Activated naive CD4-positive, alpha-beta T cell (primary cell): ENCODE results near the gene GIGYF1.
"Not testable (repeated sequence)": the region's sequence is repeated elsewhere in the genome, so short reads cannot be mapped to it uniquely, and the experiment has no call there.

Source experiments
- DNase-seq, 4 experiments: peaks; one replicate each; lab custom pipeline; 2025; lab: John Stamatoyannopoulos, UW

GIGYF1 gene, protein sequence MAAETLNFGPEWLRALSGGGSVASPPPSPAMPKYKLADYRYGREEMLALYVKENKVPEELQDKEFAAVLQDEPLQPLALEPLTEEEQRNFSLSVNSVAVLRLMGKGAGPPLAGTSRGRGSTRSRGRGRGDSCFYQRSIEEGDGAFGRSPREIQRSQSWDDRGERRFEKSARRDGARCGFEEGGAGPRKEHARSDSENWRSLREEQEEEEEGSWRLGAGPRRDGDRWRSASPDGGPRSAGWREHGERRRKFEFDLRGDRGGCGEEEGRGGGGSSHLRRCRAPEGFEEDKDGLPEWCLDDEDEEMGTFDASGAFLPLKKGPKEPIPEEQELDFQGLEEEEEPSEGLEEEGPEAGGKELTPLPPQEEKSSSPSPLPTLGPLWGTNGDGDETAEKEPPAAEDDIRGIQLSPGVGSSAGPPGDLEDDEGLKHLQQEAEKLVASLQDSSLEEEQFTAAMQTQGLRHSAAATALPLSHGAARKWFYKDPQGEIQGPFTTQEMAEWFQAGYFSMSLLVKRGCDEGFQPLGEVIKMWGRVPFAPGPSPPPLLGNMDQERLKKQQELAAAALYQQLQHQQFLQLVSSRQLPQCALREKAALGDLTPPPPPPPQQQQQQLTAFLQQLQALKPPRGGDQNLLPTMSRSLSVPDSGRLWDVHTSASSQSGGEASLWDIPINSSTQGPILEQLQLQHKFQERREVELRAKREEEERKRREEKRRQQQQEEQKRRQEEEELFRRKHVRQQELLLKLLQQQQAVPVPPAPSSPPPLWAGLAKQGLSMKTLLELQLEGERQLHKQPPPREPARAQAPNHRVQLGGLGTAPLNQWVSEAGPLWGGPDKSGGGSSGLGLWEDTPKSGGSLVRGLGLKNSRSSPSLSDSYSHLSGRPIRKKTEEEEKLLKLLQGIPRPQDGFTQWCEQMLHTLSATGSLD (N-terminal part only)

DNA sequence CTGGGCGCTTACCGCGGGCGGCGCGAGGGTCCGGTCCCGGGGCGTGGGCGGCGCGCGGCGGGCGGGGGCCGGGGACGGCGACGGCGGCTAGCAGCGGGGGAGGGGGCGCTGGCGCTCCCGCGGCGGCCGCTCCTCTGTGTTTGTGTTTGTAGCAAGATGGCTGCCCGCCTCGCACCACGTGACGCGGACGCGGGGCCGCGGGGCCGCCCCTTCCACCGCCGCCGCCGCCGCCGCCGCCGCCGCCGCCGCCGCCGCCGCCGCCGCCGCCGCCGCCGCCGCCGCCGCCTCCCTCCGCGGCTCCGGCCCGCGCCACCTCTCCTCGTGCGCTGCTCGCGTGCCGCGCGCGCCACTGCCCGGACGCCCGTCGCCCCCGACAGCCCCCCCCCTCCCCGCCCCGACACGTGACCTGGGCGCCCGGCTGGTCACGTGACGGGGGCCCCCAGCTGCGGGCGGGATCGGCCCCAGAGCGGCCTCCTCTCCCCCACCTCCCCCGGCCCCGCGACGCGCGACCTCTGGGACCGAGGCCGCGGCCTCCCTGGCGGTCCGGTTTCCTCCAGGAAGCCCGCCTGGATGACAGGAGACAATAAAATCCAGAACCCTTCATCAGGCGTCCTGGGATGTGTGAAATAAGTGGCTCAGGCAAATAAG, at the start of gene GIGYF1:
GIGYF1 (minus strand) TSS at position 153 of the 648 bp plus-strand sequence. CDS start 6,012 bp downstream, outside the sequence.
- DNase-seq, result peak in 3 of 4 experiments; percentile 39 to 68 (median 43)

DNA sequence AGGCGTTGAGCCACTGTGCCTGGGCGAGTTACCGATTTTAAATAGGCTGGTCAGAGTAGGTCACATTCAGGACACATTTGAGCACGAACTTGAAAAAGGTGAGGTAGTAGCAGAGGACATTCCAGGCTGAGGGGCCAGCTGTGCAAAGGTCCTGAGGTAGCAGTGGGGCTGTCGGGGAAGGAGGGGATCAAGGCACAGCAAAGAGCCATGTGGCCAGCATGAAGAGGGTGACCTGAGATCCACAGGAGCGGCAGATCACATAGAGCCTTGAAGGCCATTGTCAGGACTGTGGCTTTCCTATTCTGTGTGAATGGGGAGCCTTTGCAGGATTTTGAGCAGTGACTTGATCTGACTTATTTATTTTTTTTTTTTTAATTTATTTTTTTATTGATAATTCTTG, 45.9 kb upstream of the GIGYF1 start:
- DNase-seq, result no peak

DNA sequence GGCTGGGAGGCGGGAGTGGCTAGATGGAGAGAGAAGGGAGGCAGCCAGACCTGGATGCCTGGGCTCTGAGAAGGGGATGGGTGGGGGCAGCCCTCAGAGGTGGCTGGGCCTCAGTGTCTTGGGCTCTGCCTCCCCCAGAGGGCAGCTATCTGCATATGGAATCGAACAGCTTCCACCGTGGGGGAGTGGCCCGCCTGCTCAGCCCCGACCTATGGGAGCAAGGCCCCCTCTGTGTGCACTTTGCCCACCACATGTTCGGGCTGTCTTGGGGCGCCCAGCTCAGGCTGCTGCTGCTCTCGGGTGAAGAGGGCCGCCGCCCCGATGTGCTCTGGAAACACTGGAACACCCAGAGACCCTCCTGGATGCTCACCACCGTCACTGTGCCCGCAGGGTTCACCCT, 42.6 kb upstream of the GIGYF1 start:
- no peak for DNase-seq

DNA sequence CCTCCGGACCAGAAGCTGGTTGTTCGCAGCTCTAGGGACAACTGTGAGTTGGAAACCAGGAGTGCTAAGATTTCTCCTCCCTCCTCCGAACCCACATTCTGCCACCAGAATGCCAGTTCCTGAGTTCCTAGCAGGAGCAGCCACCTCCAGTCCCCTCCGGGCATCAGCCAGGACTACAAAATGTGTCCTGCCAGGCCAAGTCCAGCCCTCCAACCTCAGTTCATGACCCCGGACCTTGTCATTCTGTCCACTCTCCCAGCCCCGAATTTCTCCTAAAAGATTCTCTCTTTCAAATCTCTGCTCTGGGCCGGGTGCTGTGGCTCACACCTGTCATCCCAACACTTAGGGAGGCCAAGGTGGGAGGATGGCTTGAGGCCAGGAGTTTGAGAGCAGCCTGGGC, 41.7 kb upstream of the GIGYF1 start:
- DNase-seq, result no peak

DNA sequence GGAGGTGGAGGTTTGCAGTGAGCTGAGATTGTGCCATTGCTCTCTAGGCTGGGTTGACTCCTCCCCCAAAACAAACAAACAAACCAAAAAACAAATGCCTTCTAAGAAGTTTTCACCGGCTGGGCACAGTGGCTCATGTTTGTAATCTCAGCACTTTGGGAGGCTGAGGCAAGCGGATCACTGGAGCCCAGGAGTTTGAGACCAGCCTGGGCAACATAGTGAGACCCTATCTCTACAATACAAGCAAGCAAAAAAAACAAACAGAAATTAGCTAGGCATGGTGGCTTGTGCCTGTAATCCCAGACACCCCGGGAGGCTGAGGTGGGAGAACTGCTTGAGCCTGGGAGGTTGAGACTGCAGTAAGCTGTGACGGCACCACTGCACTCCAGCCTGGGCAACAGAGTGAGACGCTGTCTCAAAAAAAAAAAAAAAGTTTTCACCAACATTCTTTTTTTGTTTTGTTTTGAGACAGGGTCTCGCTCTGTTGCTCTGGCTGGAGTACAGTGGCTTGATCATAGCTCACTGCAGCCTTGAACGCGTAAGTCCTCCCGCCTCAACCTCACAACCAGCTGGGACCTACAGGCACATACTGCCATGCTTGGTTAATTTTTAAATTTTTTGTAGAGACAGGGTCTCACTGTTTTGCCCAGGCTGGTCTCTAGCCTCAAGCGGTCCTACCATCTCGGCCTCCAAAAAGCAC, 38.0 kb upstream of the GIGYF1 start:
- DNase-seq, result no peak

DNA sequence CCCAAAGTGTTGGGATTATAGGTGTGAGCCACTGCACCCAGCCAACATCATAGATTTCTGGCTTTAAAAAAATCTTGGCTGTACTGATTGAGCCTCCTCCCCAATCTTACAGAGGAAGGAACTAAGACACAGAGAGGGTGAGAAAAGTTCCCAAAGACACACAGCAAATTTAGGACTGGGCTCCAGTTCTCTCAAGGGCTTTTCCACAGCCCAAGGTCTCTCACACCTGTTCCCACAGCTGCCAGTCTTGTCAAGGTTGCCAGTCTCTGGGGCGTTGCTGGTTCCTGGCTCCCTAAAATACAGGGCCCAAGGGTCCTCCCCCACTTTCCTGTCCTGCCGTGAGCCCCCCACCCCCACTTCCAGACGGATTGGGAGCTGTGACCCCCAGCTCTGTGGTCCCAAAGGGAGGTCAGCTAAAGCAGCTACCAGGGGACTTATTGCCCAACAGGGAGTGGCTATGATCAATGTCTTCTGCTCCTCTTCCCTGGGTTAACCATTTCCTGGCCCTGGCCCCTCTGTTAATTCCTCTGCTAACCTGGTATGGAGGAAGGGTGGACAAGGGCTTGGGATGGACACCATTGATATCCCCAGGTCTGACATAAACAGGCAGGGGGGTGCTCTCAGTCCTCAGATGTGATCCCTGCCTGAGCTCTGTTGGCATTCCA, 36.2 kb upstream of the GIGYF1 start:
- no peak for DNase-seq

DNA sequence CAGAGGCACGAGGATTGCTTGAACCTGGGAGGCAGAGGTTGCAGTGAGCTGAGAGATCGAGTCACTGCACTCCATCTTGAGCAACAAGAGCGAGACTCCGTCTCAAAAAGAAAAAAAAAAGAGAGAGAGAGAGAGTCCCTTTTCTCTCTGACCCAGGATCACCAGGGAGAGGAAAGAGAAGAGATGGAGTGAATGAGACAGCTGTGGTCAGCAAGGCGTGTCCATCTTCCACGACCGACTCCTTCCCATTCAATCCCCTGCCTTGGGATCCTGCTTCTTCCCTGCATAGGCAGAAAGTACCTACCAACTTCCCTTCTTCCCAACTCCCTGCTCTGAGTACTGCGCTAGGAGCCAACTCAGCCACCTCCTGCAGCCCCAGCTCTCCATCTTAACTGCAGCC, 34.1 kb upstream of the GIGYF1 start:
- DNase-seq, result no peak

DNA sequence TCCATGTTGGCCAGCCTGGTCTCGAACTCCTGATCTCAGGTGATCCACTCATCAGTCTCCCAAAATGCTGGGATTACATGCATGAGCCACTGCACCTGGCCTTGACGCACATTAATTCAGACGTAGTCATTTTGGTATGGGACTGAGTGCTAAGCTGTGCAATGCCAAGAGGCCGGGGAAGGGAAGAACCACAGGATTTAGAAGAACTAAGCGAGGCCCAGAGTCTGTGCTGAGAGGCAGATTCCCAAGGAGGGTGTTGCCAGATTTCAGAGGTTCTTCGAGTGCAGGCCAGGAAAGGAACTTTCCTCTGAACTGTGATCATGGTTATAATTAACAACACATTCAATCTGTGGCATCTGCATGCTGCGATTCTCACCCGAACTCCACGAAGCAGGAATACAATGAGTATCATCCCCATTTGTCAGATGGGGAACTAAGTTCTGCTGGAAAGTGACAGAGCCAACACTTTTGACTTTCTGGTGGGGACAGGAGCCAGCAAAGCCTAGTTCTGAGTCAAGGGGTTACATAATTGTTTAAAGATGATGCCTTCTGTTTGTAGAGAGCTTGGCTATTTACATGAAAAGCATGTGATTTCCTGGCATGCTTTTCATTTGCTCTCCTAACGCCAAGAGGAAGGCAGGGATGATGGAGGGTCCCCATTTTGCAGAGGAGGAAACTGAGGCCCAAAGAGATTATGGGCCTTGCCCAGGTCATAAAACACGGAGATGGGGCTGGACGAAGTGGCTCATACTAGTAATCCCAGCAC, 33.1 kb upstream of the GIGYF1 start:
- DNase-seq, result no peak

DNA sequence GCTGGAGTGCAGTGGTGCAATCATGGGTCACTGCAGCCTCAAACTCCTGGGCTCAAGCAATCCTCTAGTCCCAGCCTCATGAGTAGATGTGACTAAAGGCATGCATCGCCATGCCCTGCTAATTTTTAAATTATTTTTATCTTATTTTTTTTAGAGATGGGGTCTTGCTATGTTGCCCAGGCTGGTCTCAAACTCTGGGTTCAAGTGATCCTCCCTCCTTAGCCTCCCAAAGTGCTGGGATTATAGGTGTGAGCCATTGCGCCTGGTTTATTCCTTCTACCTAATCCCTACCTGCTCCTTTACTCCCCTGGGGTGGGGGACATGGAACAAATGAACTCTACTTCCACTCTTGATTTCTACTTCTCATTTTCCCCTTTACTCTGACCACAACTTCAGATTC, 30.3 kb upstream of the GIGYF1 start:
- not testable (repeated sequence) for DNase-seq

DNA sequence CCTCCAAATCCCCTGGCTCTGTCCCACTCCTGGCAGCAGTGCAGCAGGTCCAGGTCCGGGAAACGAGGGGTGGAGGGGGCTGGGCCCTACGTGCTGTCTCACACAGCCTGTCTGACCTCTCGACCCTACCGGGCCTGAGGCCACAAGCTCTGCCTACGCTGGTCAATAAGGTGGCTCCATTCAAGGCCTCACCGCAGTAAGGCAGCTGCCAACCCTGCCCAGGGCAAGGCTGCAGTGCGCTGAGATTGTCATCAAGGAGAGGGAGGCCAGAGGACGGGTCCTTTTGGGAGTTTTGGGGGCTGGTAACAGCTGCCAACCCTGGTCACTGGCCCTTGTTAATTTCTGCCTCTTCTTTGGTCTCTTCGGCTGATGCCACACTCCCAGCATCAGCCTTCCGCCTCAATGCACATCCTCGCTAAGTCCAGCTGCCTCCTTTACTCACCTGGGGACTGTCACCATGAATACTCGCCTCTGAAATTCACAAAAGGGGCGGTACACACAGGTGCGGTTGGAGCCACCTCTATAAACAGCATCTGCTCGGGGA, 29.8 kb upstream of the GIGYF1 start:
- no peak for DNase-seq

DNA sequence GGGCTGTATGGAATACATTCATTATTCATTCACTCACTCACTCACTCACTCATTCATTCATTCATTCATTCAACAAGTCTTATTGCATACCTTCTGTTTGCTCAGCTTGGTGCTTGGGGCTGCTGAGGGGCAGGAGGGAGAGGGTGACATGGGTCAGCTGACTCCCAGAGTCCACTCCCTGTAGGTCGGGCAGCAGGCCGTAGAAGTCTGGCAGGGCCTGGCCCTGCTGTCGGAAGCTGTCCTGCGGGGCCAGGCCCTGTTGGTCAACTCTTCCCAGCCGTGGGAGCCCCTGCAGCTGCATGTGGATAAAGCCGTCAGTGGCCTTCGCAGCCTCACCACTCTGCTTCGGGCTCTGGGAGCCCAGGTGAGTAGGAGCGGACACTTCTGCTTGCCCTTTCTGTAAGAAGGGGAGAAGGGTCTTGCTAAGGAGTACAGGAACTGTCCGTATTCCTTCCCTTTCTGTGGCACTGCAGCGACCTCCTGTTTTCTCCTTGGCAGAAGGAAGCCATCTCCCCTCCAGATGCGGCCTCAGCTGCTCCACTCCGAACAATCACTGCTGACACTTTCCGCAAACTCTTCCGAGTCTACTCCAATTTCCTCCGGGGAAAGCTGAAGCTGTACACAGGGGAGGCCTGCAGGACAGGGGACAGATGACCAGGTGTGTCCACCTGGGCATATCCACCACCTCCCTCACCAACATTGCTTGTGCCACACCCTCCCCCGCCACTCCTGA, 28.6 kb upstream of the GIGYF1 start:
- DNase-seq, result no peak

DNA sequence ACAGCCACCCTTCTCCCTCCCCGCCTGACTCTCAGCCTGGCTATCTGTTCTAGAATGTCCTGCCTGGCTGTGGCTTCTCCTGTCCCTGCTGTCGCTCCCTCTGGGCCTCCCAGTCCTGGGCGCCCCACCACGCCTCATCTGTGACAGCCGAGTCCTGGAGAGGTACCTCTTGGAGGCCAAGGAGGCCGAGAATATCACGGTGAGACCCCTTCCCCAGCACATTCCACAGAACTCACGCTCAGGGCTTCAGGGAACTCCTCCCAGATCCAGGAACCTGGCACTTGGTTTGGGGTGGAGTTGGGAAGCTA, 27.4 kb upstream of the GIGYF1 start:
- no peak for DNase-seq

DNA sequence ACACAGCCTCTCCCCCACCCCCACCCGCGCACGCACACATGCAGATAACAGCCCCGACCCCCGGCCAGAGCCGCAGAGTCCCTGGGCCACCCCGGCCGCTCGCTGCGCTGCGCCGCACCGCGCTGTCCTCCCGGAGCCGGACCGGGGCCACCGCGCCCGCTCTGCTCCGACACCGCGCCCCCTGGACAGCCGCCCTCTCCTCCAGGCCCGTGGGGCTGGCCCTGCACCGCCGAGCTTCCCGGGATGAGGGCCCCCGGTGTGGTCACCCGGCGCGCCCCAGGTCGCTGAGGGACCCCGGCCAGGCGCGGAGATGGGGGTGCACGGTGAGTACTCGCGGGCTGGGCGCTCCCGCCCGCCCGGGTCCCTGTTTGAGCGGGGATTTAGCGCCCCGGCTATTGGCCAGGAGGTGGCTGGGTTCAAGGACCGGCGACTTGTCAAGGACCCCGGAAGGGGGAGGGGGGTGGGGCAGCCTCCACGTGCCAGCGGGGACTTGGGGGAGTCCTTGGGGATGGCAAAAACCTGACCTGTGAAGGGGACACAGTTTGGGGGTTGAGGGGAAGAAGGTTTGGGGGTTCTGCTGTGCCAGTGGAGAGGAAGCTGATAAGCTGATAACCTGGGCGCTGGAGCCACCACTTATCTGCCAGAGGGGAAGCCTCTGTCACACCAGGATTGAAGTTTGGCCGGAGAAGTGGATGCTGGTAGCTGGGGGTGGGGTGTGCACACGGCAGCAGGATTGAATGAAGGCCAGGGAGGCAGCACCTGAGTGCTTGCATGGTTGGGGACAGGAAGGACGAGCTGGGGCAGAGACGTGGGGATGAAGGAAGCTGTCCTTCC, 26.8 kb upstream of the GIGYF1 start:
- DNase-seq, result no peak

DNA sequence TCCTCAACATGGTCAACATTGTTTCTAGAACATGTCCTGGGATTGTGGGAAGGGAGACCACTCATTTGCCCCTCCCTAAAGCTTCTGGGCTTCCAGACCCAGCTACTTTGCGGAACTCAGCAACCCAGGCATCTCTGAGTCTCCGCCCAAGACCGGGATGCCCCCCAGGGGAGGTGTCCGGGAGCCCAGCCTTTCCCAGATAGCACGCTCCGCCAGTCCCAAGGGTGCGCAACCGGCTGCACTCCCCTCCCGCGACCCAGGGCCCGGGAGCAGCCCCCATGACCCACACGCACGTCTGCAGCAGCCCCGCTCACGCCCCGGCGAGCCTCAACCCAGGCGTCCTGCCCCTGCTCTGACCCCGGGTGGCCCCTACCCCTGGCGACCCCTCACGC, 26.2 kb upstream of the GIGYF1 start, which contains the start of gene EPO:
EPO (plus strand) TSS at position 190 of the 392 bp plus-strand sequence. CDS start 513 bp downstream, outside the sequence.
- DNase-seq, result no peak

DNA sequence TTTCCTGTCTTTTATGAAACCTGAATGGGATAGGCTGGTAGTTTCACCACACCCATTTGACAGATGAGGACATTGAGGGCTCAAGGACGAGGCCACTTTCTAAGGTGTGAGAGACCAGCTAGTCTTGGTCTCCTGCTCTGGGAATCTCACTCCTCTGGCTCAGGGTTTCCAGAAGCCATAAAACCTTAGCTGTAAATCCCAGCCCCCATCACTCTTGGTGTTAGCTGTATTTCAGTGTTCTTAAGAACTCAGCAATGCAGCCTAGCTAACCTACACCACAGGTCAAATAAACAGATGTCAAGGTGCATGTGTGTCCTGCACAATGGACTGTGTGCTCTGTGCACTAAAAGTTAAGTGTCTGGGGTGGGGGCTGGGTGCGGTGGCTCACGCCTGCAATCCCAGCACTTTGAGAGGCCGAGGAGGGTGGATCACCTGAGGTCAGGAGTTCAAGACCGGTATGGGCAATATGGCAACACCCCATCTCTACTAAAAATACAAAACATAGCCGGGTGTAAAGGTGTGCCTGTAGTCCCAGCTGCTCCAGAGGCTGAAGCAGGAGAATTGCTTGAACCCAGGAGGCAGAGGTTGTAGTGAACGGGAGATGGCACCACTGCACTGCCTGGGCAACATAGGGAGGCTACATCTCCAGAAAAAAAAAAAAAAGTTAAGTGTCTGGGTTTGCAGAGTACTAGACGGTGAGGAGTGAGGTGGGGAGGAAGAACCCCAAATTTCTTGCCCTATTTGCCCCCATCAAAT, 25.7 kb upstream of the GIGYF1 start:
- no peak for DNase-seq

DNA sequence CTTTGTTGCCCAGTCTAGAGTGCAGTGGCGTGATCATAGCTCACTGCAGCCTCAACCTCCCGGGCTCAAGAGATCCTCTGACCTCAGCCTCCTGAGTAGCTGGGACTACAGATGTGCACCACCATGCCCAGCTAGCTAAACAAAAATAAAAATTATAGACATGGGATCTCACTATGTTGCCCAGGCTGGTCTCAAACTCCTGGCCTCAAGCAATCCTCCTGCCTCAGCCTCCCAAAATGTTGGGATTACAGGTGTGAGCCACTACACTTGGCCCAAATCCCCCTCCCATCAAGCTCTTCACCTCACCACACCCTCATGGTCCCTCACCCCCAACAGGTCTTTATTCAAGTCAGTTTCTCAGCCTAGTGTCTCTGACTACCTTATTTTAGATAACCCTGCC, 23.0 kb upstream of the GIGYF1 start:
- DNase-seq, result not testable (repeated sequence)

DNA sequence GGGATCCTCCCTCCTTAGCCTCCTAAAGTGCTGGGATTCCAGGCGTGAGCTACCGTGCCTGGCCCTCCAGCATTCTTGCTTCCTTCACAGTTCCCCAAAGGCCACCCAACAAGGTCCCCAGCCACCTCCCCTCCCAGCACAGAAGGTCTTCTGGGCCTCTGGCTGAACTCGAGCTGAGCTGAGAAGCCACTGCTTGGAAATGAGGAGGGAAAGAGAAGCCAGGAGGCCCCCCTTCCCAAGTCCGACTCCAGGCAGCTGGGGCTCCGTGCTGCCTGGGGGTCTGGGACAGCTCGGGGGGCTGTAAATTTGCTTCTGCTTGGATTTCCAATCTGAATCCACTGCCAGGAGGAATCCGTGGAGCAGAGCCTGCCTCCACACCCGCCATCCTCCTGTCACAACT, 20.7 kb upstream of the GIGYF1 start:
- no peak for DNase-seq

DNA sequence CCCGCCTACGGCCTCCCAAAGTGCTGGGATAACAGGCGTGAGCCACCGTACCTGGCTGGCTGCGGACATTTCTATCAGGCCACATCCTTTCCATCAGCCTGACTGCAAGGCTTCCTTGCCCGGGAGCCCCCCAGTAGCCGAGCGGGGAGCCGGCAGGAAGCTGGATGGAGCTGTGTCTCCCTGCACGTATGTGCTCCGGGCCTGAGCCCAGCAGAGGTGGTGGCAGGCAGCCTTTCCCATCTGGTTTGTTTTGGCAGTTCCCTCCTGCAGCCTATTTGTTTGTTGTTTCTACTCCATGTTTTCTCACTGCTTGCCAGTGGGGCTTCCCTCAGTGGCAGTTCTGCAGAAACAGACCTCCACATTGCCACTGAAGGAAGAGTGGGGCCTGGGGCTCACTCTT, 17.3 kb upstream of the GIGYF1 start:
- DNase-seq, result no peak
